Small intestine (tissue), 7 donors: ENCODE measurements around the gene CDSN. TPM values are rescaled to one million over a fixed set of nuclear protein-coding genes. Genes with fewer than 3 reads are reported as not detected.

Experiments
- DNase-seq, 2 donors: peaks; one replicate each; pipeline versions ENCODE4 v3.0.0 to v3.0.0-alpha.2; 2013
- FAIRE-seq: peaks from 2 replicates; lab custom pipeline; 2012; peaks lifted over from hg19 to GRCh38; lab: Jason Lieb, UNC
- H3K27ac ChIP-seq, 3 donors: one replicate each; pipeline ENCODE4 v1.5.1; 2013; ENCODE audit warnings: low read length in 2 of 3, mild to moderate bottlenecking in 2 of 3, control low read depth in 1 of 3, inconsistent platforms in 1 of 3, low read depth in 1 of 3, moderate library complexity in 1 of 3
- H3K27me3 ChIP-seq, 3 donors: one replicate each; pipeline ENCODE4 v1.6.1; 2013; ENCODE audit warnings: low read length in 3 of 3, inconsistent platforms in 1 of 3; ENCODE audit not compliant: control insufficient read depth in 3 of 3, insufficient read depth in 3 of 3
- H3K36me3 ChIP-seq, 3 donors: one replicate each; pipeline ENCODE4 v1.6.1; 2013; ENCODE audit warnings: low read length in 3 of 3, inconsistent platforms in 1 of 3, low read depth in 1 of 3, mild to moderate bottlenecking in 1 of 3, moderate library complexity in 1 of 3; ENCODE audit not compliant: control insufficient read depth in 3 of 3, insufficient read depth in 2 of 3
- H3K4me1 ChIP-seq, 3 donors: one replicate each; pipeline ENCODE4 v1.6.1; 2013; ENCODE audit warnings: low read length in 2 of 3, inconsistent platforms in 1 of 3, low read depth in 1 of 3, mild to moderate bottlenecking in 1 of 3, moderate library complexity in 1 of 3; ENCODE audit not compliant: control insufficient read depth in 3 of 3, insufficient read depth in 2 of 3
- H3K4me3 ChIP-seq, 3 donors: one replicate each; pipeline ENCODE4 v1.5.1; 2013; ENCODE audit warnings: low read length in 3 of 3, control low read depth in 1 of 3, inconsistent platforms in 1 of 3, low read depth in 1 of 3, mild to moderate bottlenecking in 1 of 3, moderate library complexity in 1 of 3
- H3K9me3 ChIP-seq, 2 donors: one replicate each; pipeline ENCODE4 v1.6.1; 2013; ENCODE audit warnings: low read depth in 1 of 2, low read length in 1 of 2; ENCODE audit not compliant: control insufficient read depth in 2 of 2, insufficient read depth in 1 of 2
- WGBS, 3 donors: extraction: QIAGEN DNeasy Blood & Tissue Kit; methylation state at CpG; one replicate each; pipeline ENCODE4 v1.1.7; 2013; 5-methylcytosine and 5-hydroxymethylcytosine counted together
- polyA plus RNA-seq, 4 donors: library from polyadenylated mRNA; stranded (reverse) in 3 of 4; unstranded in 1 of 4; fragments of 200-250 nt in 3 of 4; fragments of 120-200 nt in 1 of 4; gene quantifications; one replicate each; pipeline versions ENCODE4 v1.2.1 to v1.2.3, GENCODE V29; 2013
- donor health status: healthy with polysubstance abuse.
- donor health status: control.
- donor health status: control.
- donor health status: Bipolar disorder and iron deficiency.
- donor health status: healthy.

The CDSN gene
- polyA plus RNA-seq, 4 donors = 0.07 TPM; not detected in 3

DNA sequence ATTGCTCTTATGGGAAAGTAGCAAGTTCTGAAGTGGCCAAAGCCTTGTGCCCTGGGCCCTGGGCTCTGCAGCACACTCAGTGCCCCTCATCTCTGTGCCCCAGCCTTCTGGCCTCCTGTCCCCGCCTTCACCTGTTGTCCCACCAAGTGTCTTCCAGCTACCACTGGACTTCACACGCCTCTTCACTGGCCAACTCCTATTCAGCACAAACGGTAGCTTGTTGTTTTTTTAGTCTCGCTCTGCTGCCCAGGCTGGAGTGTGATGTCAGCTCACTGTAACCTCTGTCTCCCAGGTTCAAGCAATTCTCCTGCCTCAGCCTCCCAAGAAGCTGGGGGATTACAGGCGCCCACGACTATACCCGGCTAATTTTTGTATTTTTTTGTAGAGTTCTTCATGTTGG is 32.5 kb upstream of the CDSN start:
- Histone ChIP-seq H3K27me3 (no peaks in the 10 kb centered on the region), H3K4me3 (no peak overlapping the region), H3K36me3 (peaks cover 0 to 44% (median 0%) of the 10 kb centered on the region in 3 donors), H3K4me1 (peaks cover 0 to 7% (median 5%) of the 10 kb centered on the region in 3 donors), H3K27ac (no peak overlapping the region), H3K9me3 (no peaks in the 10 kb centered on the region)
- FAIRE-seq (no peak), DNase-seq (no peak)
- WGBS, 3 donors = 88 to 93% (median 91%) methylated on average over 7 of the region's 7 CpGs

DNA sequence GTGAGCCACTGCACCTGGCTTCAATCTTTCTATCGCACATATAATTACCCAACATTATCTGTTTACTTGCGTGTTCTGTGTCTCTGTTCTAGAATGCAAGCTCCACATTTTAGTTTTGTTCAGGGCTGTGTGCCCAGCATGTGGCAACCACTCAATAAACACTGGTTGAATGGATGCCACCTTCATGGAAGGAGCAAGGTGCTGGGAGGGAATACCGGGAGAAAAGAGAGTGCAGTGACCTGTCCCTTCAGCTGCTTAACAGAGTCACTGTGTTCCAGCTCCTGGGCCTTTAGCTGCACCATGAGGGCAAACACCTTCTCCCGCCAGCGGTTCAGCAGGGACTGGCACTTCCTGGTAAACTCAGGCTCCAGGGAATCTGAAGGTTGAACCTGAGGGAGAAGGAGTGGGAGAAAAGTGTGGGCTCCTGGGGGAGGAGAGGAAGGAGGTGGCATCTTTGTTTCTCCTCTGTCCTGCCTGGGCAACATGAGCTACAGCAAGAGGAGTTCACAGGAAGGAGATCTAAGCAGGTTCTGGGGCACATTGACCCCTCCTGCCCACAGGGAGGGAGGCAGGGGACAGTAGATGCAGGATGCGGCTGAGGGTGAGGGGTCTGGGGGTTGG is 29.7 kb upstream of the CDSN start:
- H3K9me3 ChIP-seq = no peaks in the 10 kb centered on the region
- H3K27me3 ChIP-seq = no peaks in the 10 kb centered on the region
- H3K4me1 ChIP-seq = peaks cover 0 to 3% (median 0%) of the 10 kb centered on the region in 3 donors
- no peak for DNase-seq
- no peak for FAIRE-seq
- H3K27ac ChIP-seq = no peak overlapping the region
- peaks cover 0 to 48% (median 0%) of the 10 kb centered on the region in 3 donors for H3K36me3 ChIP-seq
- WGBS, 3 donors = 75 to 90% (median 84%) methylated on average over 6 of the region's 6 CpGs
- H3K4me3 ChIP-seq = no peak overlapping the region

DNA sequence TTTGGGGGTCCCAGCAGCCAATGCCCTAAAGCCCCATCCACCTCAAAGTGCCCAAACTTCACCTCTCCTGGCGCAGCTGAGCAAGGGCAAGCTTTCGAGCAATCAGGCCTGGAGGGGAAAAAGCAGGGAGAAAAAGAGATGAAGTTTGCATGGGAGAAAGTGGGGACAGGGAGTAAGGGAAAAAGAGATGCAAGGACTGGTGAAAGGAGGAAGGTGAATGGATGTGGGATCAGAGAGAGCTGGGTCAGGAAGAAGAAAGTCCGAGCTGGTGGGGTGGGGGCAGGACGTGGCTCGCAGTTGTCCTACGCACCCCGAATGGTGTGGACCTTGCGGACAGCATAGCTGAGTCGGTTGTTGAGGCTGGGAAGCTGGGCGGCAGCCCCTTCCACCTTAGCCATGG is 25.1 kb upstream of the CDSN start:
- Histone ChIP-seq H3K27ac (peak overlapping the region in 2 of 3 donors; percentile 86 to 95), H3K9me3 (no peaks in the 10 kb centered on the region), H3K4me3 (no peak overlapping the region), H3K36me3 (peaks cover 0 to 48% (median 0%) of the 10 kb centered on the region in 3 donors), H3K4me1 (peaks cover 0 to 5% (median 3%) of the 10 kb centered on the region in 3 donors), H3K27me3 (no peaks in the 10 kb centered on the region)
- no peak for FAIRE-seq
- DNase-seq = no peak
- WGBS, 3 donors = 49 to 76% (median 68%) methylated on average over 10 of the region's 10 CpGs

DNA sequence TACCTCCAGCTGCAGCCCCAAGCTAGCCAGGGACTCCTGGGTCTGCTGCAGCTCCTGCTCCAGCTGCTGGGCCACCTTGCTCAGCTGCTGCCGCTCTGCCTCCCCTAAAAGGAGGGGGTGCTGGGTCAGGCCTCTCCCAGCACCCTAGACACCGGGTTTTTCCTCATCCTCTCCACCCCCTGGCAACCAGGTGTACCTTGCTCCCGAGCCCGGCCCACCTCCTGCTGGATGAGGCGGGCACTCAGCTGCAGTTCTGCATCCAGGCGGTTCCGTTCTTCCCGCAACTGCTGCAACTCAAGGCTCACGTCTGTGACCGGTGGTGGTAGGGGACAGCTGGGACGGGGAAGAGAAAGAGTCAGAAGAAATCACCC is 24.7 kb upstream of the CDSN start:
- FAIRE-seq = no peak

DNA sequence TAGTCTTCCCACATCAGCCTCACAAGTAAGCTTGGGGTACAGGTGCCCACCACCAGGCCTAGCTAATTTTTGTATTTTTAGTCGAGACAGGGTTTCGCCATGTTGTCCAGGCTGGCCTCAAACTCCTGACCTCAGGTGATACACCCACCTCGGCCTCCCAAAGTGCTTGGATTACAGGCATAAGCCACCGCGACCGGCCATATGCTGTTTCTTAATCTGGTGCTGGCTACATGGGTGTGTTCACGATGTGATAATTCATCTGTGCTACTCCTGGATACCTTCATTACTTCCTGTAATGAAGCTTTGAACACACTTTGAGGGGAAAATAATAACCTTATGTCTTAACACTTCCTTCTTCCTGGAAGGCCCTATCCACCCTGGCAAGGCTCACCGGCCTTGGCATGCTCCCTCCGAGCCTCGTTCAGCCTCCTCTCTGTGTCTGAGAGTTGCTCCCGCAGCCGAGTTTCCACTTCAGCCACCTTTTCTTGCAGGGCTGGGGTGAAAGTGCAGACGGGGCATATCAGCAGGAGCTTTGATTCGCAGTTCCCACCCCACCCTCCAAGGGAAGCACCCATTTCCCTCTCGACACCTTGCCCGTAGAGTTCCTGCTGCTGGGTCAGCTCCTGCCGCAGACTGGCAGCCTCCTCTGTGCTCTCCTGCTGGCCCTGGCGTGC is 24.2 kb upstream of the CDSN start:
- DNase-seq (peak; percentile 47 to 95), FAIRE-seq (no peak)
- Histone ChIP-seq H3K9me3 (no peaks in the 10 kb centered on the region), H3K27me3 (no peaks in the 10 kb centered on the region), H3K4me3 (peak overlapping the region in 1 of 3 donors; percentile 31), H3K36me3 (peaks cover 0 to 42% (median 0%) of the 10 kb centered on the region in 3 donors), H3K27ac (peak overlapping the region; percentile 4 to 95 (median 86)), H3K4me1 (peaks cover 0 to 5% (median 3%) of the 10 kb centered on the region in 3 donors)
- 16 to 63% (median 39%) methylated on average over 18 of the region's 18 CpGs for WGBS, 3 donors

More for the DNA sequence above, 24.7 kb upstream of the CDSN start:
- Histone ChIP-seq H3K4me3 (peak overlapping the region in 1 of 3 donors; percentile 31), H3K36me3 (peaks cover 0 to 44% (median 0%) of the 10 kb centered on the region in 3 donors), H3K4me1 (peaks cover 0 to 5% (median 3%) of the 10 kb centered on the region in 3 donors), H3K27ac (peak overlapping the region in 2 of 3 donors; percentile 86 to 95), H3K9me3 (no peaks in the 10 kb centered on the region), H3K27me3 (no peaks in the 10 kb centered on the region)
- peak in 1 of 2 donors; percentile 88 for DNase-seq
- WGBS, 3 donors = 23 to 61% (median 46%) methylated on average over 11 of the region's 11 CpGs

DNA sequence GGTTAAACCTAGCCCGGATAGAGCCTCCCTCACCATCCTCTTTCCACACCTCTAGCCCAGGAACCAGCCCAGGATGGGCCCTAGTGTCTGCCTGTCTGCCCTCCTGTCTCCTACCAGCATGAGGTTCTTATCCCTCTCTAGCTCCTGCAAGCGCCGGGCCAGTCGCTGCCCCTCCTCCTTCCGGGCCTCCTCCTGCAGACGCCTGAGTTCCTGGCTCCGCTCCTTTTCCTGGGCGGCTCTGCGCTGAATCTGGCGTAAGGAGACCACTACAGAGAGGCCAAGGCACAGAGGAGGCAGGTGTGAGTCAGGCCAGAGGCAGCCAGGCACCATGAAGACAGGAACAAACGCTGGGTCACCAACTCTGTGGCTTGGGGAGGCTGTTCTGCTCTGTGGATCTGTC is 22.9 kb upstream of the CDSN start:
- Histone ChIP-seq H3K4me3 (no peak overlapping the region), H3K9me3 (no peaks in the 10 kb centered on the region), H3K27ac (peak overlapping the region in 2 of 3 donors; percentile 41 to 95), H3K27me3 (no peaks in the 10 kb centered on the region), H3K4me1 (peaks cover 0 to 5% (median 3%) of the 10 kb centered on the region in 3 donors), H3K36me3 (peaks cover 0 to 34% (median 0%) of the 10 kb centered on the region in 3 donors)
- FAIRE-seq (no peak), DNase-seq (no peak)
- 46 to 55% (median 49%) methylated on average over 11 of the region's 11 CpGs for WGBS, 3 donors

DNA sequence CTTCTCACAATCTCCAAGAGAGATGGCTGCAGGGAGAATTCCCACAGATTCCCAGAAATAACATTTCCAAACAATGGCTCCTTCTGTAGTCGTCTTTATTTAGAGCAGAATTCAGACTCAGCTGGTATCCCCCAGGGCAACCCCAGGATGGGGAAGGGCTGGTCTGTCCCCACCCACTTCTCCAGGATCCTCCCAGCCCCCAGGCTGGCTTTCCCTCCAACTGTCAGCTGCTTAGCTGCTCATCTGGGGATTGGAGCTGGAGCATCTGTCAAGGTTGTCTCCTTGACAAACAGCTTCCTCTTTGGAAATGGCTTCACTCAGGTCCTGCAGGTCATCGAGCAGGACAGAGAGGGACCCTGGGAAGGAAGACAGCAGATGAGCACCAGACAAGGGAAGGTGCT is 22.1 kb upstream of the CDSN start:
- no peaks in the 10 kb centered on the region for H3K9me3 ChIP-seq
- H3K27ac ChIP-seq = no peak overlapping the region
- peaks cover 0 to 9% (median 5%) of the 10 kb centered on the region in 3 donors for H3K4me1 ChIP-seq
- H3K4me3 ChIP-seq = no peak overlapping the region
- DNase-seq (no peak), FAIRE-seq (no peak)
- WGBS, 3 donors = 49 to 82% (median 75%) methylated on average over 2 of the region's 2 CpGs
- H3K27me3 ChIP-seq = no peaks in the 10 kb centered on the region
- peaks cover 0 to 32% (median 0%) of the 10 kb centered on the region in 3 donors for H3K36me3 ChIP-seq

DNA sequence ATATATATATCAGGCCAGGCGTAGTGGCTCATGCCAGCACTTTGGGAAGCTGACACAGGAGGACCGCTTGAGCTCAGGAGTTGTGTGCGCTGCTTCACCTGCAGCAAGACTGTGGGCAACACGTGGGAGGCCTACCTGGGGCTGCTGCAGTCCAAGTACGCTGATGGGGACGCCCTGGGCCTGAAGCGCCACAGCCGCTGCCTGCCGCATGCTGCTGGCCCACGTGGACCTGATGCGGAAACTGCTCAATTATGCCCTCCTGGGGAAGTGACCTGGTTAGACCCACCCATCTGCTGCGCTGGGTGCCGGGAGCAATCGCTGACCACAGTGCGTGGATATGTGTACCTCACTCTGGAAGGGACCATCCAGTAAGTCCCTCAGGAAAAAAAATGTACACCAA is 20.4 kb upstream of the CDSN start:
- Histone ChIP-seq H3K27ac (no peak overlapping the region), H3K4me1 (peaks cover 0 to 9% (median 5%) of the 10 kb centered on the region in 3 donors), H3K36me3 (peaks cover 0 to 28% (median 0%) of the 10 kb centered on the region in 3 donors), H3K9me3 (no peaks in the 10 kb centered on the region), H3K27me3 (no peaks in the 10 kb centered on the region), H3K4me3 (no peak overlapping the region)
- FAIRE-seq (no peak), DNase-seq (no peak)
- 84 to 88% (median 86%) methylated on average over 14 to 15 of the region's 15 CpGs for WGBS, 3 donors
